Gastroesophageal sphincter (tissue), 3 donors: ENCODE measurements around the gene KDM1A.

Source experiments
- EP300 ChIP-seq: sonication (generic); formaldehyde crosslinking; IDR thresholded peaks from one replicate; pipeline ENCODE4 v1.6.1; 2017; ENCODE audit warnings: antibody characterized with exemption, mild to moderate bottlenecking
- POLR2A ChIP-seq, 2 donors: fragments of 450-650 bp; IDR thresholded peaks; one replicate each; pipeline ENCODE4 v1.6.1; 2017; ENCODE audit warnings: antibody characterized with exemption in 2 of 2, mild to moderate bottlenecking in 2 of 2, moderate library complexity in 1 of 2
- POLR2AphosphoS5 ChIP-seq: sonication (generic); formaldehyde crosslinking; IDR thresholded peaks from one replicate; pipeline ENCODE4 v1.6.1; 2017; ENCODE audit warnings: antibody characterized with exemption
- TF ChIP-seq, protein P1 (sequence below), 4 experiments: fragments of 200-600 bp in 2 of 4; fragments of 450-650 bp in 2 of 4; sonication (generic) in 1 of 4; IDR thresholded peaks; one replicate each; pipeline ENCODE4 v1.5.1; 2017 to 2019; ENCODE audit warnings: antibody characterized with exemption in 4 of 4, mild to moderate bottlenecking in 2 of 4, moderate library complexity in 2 of 4

GRCh38 chr1:23085696-23086095 is 66.4 kb downstream of the KDM1A start:
- TF ChIP-seq, protein P1, sequence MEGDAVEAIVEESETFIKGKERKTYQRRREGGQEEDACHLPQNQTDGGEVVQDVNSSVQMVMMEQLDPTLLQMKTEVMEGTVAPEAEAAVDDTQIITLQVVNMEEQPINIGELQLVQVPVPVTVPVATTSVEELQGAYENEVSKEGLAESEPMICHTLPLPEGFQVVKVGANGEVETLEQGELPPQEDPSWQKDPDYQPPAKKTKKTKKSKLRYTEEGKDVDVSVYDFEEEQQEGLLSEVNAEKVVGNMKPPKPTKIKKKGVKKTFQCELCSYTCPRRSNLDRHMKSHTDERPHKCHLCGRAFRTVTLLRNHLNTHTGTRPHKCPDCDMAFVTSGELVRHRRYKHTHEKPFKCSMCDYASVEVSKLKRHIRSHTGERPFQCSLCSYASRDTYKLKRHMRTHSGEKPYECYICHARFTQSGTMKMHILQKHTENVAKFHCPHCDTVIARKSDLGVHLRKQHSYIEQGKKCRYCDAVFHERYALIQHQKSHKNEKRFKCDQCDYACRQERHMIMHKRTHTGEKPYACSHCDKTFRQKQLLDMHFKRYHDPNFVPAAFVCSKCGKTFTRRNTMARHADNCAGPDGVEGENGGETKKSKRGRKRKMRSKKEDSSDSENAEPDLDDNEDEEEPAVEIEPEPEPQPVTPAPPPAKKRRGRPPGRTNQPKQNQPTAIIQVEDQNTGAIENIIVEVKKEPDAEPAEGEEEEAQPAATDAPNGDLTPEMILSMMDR (IDR thresholded peaks at IDR 0.05): no peak
- TF ChIP-seq POLR2A (IDR thresholded peaks at IDR 0.05) (no peak), POLR2AphosphoS5 (no peak), EP300 (no peak)
